GM12878 (cell line): Measurements from ENCODE around the gene PPP1R12A. TPM values are rescaled to one million over a fixed set of nuclear protein-coding genes. Genes with fewer than 3 reads are reported as not detected.

Source experiments
- ATAC-seq: fragments of 200-7000 bp; cut with Tn5 transposase; 3 replicates; pipeline ENCODE4 v1.9.1; 2020; ENCODE audit warnings: mild to moderate bottlenecking, moderate library complexity
- BruUV-seq: library from RNA; stranded (reverse); fragments of 400-500 nt; replicated peaks from 2 replicates; lab custom pipeline; 2021; lab: Mats Ljungman, UMichigan
- CTCF ChIA-PET: fragments of 300-600 bp; sonication (Branson Sonifier 250); formaldehyde crosslinking; extraction: SDS; loops from one replicate; lab custom pipeline; 2021; ENCODE audit warnings: inconsistent platforms; lab: Yijun Ruan, JAX
- POLR2A ChIA-PET: fragments of 350-600 bp; formaldehyde crosslinking; extraction: SDS; loops from one replicate; lab custom pipeline; 2021; ENCODE audit warnings: inconsistent platforms; lab: Charles Lee
- RAD21 ChIA-PET: fragments of 300-600 bp; sonication (Branson Sonifier 250); formaldehyde crosslinking; loops from one replicate; lab custom pipeline; 2023; ENCODE audit warnings: antibody characterized with exemption; ENCODE audit not compliant: unreplicated experiment; lab: Charles Lee
- SMC1A ChIA-PET: fragments of 300-600 bp; sonication (Branson Sonifier 250); formaldehyde crosslinking; loops from one replicate; lab custom pipeline; 2023; ENCODE audit not compliant: unreplicated experiment, uncharacterized antibody; lab: Charles Lee
- DNase-seq: peaks from one replicate; pipeline ENCODE4 v3.0.0-alpha.2; 2011; ENCODE audit warnings: low read depth, low spot score
- FAIRE-seq: peaks from 3 replicates; lab custom pipeline; 2011; peaks lifted over from hg19 to GRCh38; lab: Jason Lieb, UNC
- H2AFZ ChIP-seq: 2 replicates; pipeline ENCODE4 v1.6.0; 2011; ENCODE audit warnings: low read depth, low read length, control low read depth; ENCODE audit not compliant: control insufficient read depth
- H3K27ac ChIP-seq: 2 replicates; pipeline ENCODE4 v1.5.1; 2011; ENCODE audit warnings: control low read depth; ENCODE audit not compliant: control insufficient read depth, insufficient read depth
- H3K27me3 ChIP-seq, 2 experiments: replicated peaks in 1 of 2; 2 replicates each; pipeline versions ENCODE4 v1.6.0 to v1.6.1; 2011; ENCODE audit warnings: low read length in 1 of 2; ENCODE audit not compliant: control insufficient read depth in 2 of 2, insufficient read depth in 2 of 2
- H3K36me3 ChIP-seq, 2 experiments: 2 replicates each; pipeline ENCODE4 v1.5.1; 2011; ENCODE audit warnings: low read length in 1 of 2; ENCODE audit not compliant: control insufficient read depth in 2 of 2, insufficient read depth in 2 of 2
- H3K4me1 ChIP-seq: 2 replicates; pipeline ENCODE4 v1.6.1; 2011; ENCODE audit warnings: mild to moderate bottlenecking, low read length, moderate library complexity, mixed read lengths; ENCODE audit not compliant: control insufficient read depth, insufficient read depth
- H3K4me2 ChIP-seq: 2 replicates; pipeline ENCODE4 v1.6.0; 2011; ENCODE audit warnings: control low read depth; ENCODE audit not compliant: control insufficient read depth, insufficient read depth
- H3K4me3 ChIP-seq: fragments of 200-600 bp; sonication (generic); 2 replicates; pipeline ENCODE4 v1.5.1; 2016
- H3K79me2 ChIP-seq: 2 replicates; pipeline ENCODE4 v1.6.0; 2011; ENCODE audit warnings: low read length; ENCODE audit not compliant: control insufficient read depth, insufficient read depth
- H3K9ac ChIP-seq: 2 replicates; pipeline ENCODE4 v1.8.0; 2011; ENCODE audit warnings: low read length, control low read depth, mixed read lengths; ENCODE audit not compliant: control insufficient read depth, insufficient read depth
- H3K9me3 ChIP-seq: replicated peaks from 3 replicates; pipeline ENCODE4 v1.5.1; 2011; ENCODE audit warnings: mild to moderate bottlenecking, low read length; ENCODE audit not compliant: control insufficient read depth, insufficient read depth
- H4K20me1 ChIP-seq: 2 replicates; pipeline ENCODE4 v1.6.0; 2011; ENCODE audit not compliant: control insufficient read depth, insufficient read depth
- BRCA1 ChIP-seq: IDR thresholded peaks from 2 replicates; pipeline ENCODE4 v1.6.1; 2011; ENCODE audit warnings: low read depth, low read length, improper control_type of control experiment
- CBX5 ChIP-seq: sonication (generic); IDR thresholded peaks from 2 replicates; pipeline ENCODE4 v1.6.1; 2016; ENCODE audit warnings: low read depth, moderate library complexity, mild to moderate bottlenecking, inconsistent platforms
- CHD2 ChIP-seq: IDR thresholded peaks from 2 replicates; pipeline ENCODE4 v1.6.1; 2011; ENCODE audit warnings: low read depth, low read length, improper control_type of control experiment, borderline replicate concordance
- ETV6 ChIP-seq, 2 experiments: fragments of 450-650 bp in 1 of 2; IDR thresholded peaks in 1 of 2; conservative IDR thresholded peaks in 1 of 2; 2 replicates each; pipeline ENCODE4 v1.6.1; 2014; ENCODE audit warnings: antibody characterized with exemption in 1 of 2, borderline replicate concordance in 1 of 2, low read depth in 1 of 2, mild to moderate bottlenecking in 1 of 2, moderate library complexity in 1 of 2
- KAT2A ChIP-seq: conservative IDR thresholded peaks from 2 replicates; pipeline ENCODE4 v1.6.1; 2011; ENCODE audit warnings: low read depth, low read length; ENCODE audit not compliant: control insufficient read depth
- PML ChIP-seq: IDR thresholded peaks from 2 replicates; pipeline ENCODE4 v1.6.1; 2012; ENCODE audit warnings: low read length, inconsistent platforms
- POLR2AphosphoS2 ChIP-seq: IDR thresholded peaks from 2 replicates; pipeline ENCODE4 v1.6.1; 2011; ENCODE audit warnings: low read depth, mild to moderate bottlenecking, low read length, improper control_type of control experiment, moderate library complexity
- YBX1 ChIP-seq: fragments of 450-650 bp; IDR thresholded peaks from 2 replicates; pipeline ENCODE4 v1.6.1; 2016; ENCODE audit warnings: antibody characterized with exemption
- YY1 ChIP-seq: IDR thresholded peaks from 2 replicates; pipeline ENCODE4 v1.6.1; 2011; ENCODE audit warnings: low read depth, mild to moderate bottlenecking, low read length
- WGBS: methylation state at CpG from one replicate; pipeline ENCODE4 v1.1.6; 2016; ENCODE audit warnings: low lambda C conversion rate; ENCODE audit not compliant: insufficient replicate concordance, insufficient coverage; ENCODE audit errors: missing lambda C conversion rate; 5-methylcytosine and 5-hydroxymethylcytosine counted together
- in situ Hi-C: fragments of 300-500 bp; cut with MboI; formaldehyde crosslinking; loops from 9 replicates; pipeline ENCODE4 v1.14.3; 2018; ENCODE audit warnings: mixed read lengths
- intact Hi-C: fragments of 100-400 bp; cut with micrococcal nuclease; formaldehyde crosslinking; loops from one replicate; pipeline ENCODE4 v1.14.2; 2022; ENCODE audit not compliant: unreplicated experiment
- polyA plus RNA-seq, 11 experiments: library from polyadenylated mRNA; depleted of rRNA in 4 of 11; unstranded in 6 of 11; stranded (reverse) in 5 of 11; fragments of >200 nt; fragmentation: Nextera tagmentation in 4 of 11; fragmentation: Illumina TruSeq in 1 of 11; extraction: Ambion mirVana in 4 of 11; extraction: Trizol in 1 of 11; gene quantifications; 1 replicate in 1 of 11; 2 replicates in 10 of 11; pipeline versions ENCODE4 v1.2.1 to v1.2.3, GENCODE V29; 2011 to 2016; ENCODE audit warnings: inconsistent platforms in 2 of 11, missing spikeins in 2 of 11, low read depth in 1 of 11
- total RNA-seq, 4 experiments: library from RNA; depleted of rRNA in 3 of 4; stranded (reverse); fragments of >200 nt in 3 of 4; fragmentation: Illumina TruSeq in 1 of 4; extraction: Trizol in 1 of 4; gene quantifications; 2 replicates each; pipeline versions ENCODE4 v1.2.1 to v1.2.3, GENCODE V29; 2013 to 2021
- TF ChIP-seq, protein P1 (sequence below): IDR thresholded peaks from 2 replicates; pipeline ENCODE4 v1.6.1; 2012; ENCODE audit warnings: low read depth, low read length, improper control_type of control experiment

Gene PPP1R12A
- total and polyA plus RNA-seq, 10 of the 15 experiments (the other 5 are each of a cell fraction or from before 2014, with no cell fraction given), result 22.8 to 134 (median 51.4) TPM

DNA sequence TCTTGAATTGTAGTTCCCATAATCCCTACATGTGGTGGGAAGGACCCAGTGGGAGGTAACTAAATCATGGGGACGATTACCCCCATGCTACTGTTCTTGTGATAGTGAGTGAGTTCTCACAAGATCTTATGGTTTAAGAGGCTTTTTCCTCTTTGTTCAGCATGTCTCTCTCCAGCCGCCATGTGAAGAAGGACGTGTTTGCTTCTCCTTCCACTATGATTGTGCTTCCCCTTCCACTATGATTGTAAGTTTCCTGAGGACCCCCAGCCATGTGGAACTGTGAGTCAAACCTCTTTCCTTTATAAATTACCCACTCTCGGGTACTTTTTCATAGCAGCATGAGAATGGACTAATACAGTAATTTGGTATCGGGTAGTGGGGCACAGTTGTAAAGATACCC is 97.3 kb downstream of the PPP1R12A start:
- RAD21 ChIA-PET, result no interaction called here
- intact Hi-C loops, result no loop called here
- H3K9ac ChIP-seq, result no peak overlapping the region

More for the DNA sequence above, 97.3 kb downstream of the PPP1R12A start:
- peaks cover 21% of the 10 kb centered on the region for H3K9me3 ChIP-seq
- no peak overlapping the region for H3K27ac ChIP-seq
- peaks cover 4 to 8% of the 10 kb centered on the region in 2 experiments for H3K36me3 ChIP-seq
- H3K79me2 ChIP-seq, result peaks cover 3% of the 10 kb centered on the region
- no peaks in the 10 kb centered on the region for H4K20me1 ChIP-seq
- H3K27me3 ChIP-seq, result no peaks in the 10 kb centered on the region
- ChIA-PET CTCF (no interaction called here), POLR2A (no interaction called here), SMC1A (interaction anchor here (2.8 kb wide), 1 partner anchor 12 kb away, joined by 13 read pairs; no protein-coding TSS in a partner anchor)
- no TSS peak for BruUV-seq
- ATAC-seq (no peak), DNase-seq (no peak), FAIRE-seq (no peak)
- H3K4me2 ChIP-seq, result no peak overlapping the region
- H3K4me1 ChIP-seq, result no peaks in the 10 kb centered on the region
- no peak for TF ChIP-seq BRCA1
- no peak for TF ChIP-seq POLR2AphosphoS2
- no peak for TF ChIP-seq CHD2
- TF ChIP-seq, protein P1, sequence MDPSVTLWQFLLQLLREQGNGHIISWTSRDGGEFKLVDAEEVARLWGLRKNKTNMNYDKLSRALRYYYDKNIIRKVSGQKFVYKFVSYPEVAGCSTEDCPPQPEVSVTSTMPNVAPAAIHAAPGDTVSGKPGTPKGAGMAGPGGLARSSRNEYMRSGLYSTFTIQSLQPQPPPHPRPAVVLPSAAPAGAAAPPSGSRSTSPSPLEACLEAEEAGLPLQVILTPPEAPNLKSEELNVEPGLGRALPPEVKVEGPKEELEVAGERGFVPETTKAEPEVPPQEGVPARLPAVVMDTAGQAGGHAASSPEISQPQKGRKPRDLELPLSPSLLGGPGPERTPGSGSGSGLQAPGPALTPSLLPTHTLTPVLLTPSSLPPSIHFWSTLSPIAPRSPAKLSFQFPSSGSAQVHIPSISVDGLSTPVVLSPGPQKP, result no peak
- TF ChIP-seq PML, result no peak
- no peak for TF ChIP-seq KAT2A
- peak in 1 of 2 experiments; percentile 79; a peak in 2 of 4 replicates for TF ChIP-seq ETV6 (conservative IDR thresholded peaks at IDR 0.05 in 1 of 2, IDR thresholded peaks at IDR 0.05 in 1 of 2; ENCODE audit: borderline replicate concordance in 1 of 2, low read depth in 1 of 2)
- TF ChIP-seq YY1, result no peak
- no peak for TF ChIP-seq YBX1
- TF ChIP-seq CBX5, result 0 out of 2 replicates have a peak, but pooled peaks have one; percentile 61
- no peak overlapping the region for H2AFZ ChIP-seq
- in situ Hi-C loops, result no loop called here
- no peak overlapping the region for H3K4me3 ChIP-seq
- WGBS, result 66% methylated on average over 5 of the region's 5 CpGs
